Measurements from ENCODE around the gene ZNF343.
"Not testable (repeated sequence)": the region's sequence is repeated elsewhere in the genome, so short reads cannot be mapped to it uniquely, and the experiment has no call there.

The ZNF343 gene

GRCh38 chr20:2527762-2528161, 19.0 kb upstream of the ZNF343 start:
- no peaks in the 10 kb centered on the region for H3K9me3 Mint-ChIP-seq
- H3K27ac Mint-ChIP-seq: no peak overlapping the region
- no peak for ATAC-seq (ENCODE audit: low read depth)
- H3K4me3 Mint-ChIP-seq: no peak overlapping the region
- peaks cover 12% of the 10 kb centered on the region for H3K4me1 Mint-ChIP-seq
- H3K27me3 Mint-ChIP-seq: peaks cover 3% of the 10 kb centered on the region
- H3K36me3 Mint-ChIP-seq: no peaks in the 10 kb centered on the region
- DNase-seq (ENCODE audit: low spot score in 2 of 2): no peak

- H3K36me3 Mint-ChIP-seq; H3K4me3 Mint-ChIP-seq; H3K27ac Mint-ChIP-seq; H3K9me3 Mint-ChIP-seq; ATAC-seq (ENCODE audit: low read depth); H3K27me3 Mint-ChIP-seq; DNase-seq (ENCODE audit: low spot score in 2 of 2): not testable (repeated sequence)
- peaks cover 16% of the 10 kb centered on the region for H3K4me1 Mint-ChIP-seq
Measured at GRCh38 chr20:2526218-2526583, 17.5 kb upstream of the ZNF343 start.

- Mint-ChIP-seq H3K27ac (peak overlapping the region; percentile 64), H3K4me1 (peaks cover 14% of the 10 kb centered on the region), H3K36me3 (no peaks in the 10 kb centered on the region), H3K9me3 (no peaks in the 10 kb centered on the region), H3K27me3 (no peaks in the 10 kb centered on the region), H3K4me3 (peak overlapping the region; percentile 94)
- ATAC-seq (ENCODE audit: low read depth) (peak; percentile 45), DNase-seq (ENCODE audit: low spot score in 2 of 2) (peak; percentile 11 to 42)
Measured at GRCh38 chr20:2524709-2525506, 16.2 kb upstream of the ZNF343 start.

GRCh38 chr20:2523919-2524708, 15.4 kb upstream of the ZNF343 start:
- DNase-seq (ENCODE audit: low spot score in 2 of 2) (peak; percentile 92 to 98), ATAC-seq (ENCODE audit: low read depth) (peak; percentile 84)
- Mint-ChIP-seq H3K27ac (peak overlapping the region; percentile 64), H3K9me3 (no peaks in the 10 kb centered on the region), H3K27me3 (no peaks in the 10 kb centered on the region), H3K36me3 (no peaks in the 10 kb centered on the region), H3K4me3 (peak overlapping the region; percentile 94), H3K4me1 (peaks cover 10% of the 10 kb centered on the region)

- ATAC-seq (ENCODE audit: low read depth); H3K4me3 Mint-ChIP-seq; DNase-seq (ENCODE audit: low spot score in 2 of 2): not testable (repeated sequence)
Measured at GRCh38 chr20:2522826-2523429, 14.2 kb upstream of the ZNF343 start.

GRCh38 chr20:2521369-2522305, 12.9 kb upstream of the ZNF343 start:
- ATAC-seq (ENCODE audit: low read depth): no peak
- peak; percentile 48 to 63 for DNase-seq (ENCODE audit: low spot score in 2 of 2)
- no peaks in the 10 kb centered on the region for H3K36me3 Mint-ChIP-seq
- H3K9me3 Mint-ChIP-seq: no peaks in the 10 kb centered on the region
- H3K27me3 Mint-ChIP-seq: no peaks in the 10 kb centered on the region
- H3K4me1 Mint-ChIP-seq: peaks cover 10% of the 10 kb centered on the region
- H3K4me3 Mint-ChIP-seq: no peak overlapping the region
- no peak overlapping the region for H3K27ac Mint-ChIP-seq

More at GRCh38 chr20:2522826-2523429, 14.2 kb upstream of the ZNF343 start:
- H3K36me3 Mint-ChIP-seq, H3K27me3 Mint-ChIP-seq, H3K9me3 Mint-ChIP-seq, H3K27ac Mint-ChIP-seq: not testable (repeated sequence)
- H3K4me1 Mint-ChIP-seq: peaks cover 10% of the 10 kb centered on the region

- no peak for ATAC-seq (ENCODE audit: low read depth)
- Mint-ChIP-seq H3K27me3 (no peaks in the 10 kb centered on the region), H3K27ac (no peak overlapping the region), H3K4me3 (no peak overlapping the region), H3K4me1 (peaks cover 10% of the 10 kb centered on the region), H3K9me3 (no peaks in the 10 kb centered on the region), H3K36me3 (no peaks in the 10 kb centered on the region)
- DNase-seq (ENCODE audit: low spot score in 2 of 2): no peak
Measured at GRCh38 chr20:2520617-2521016, 11.9 kb upstream of the ZNF343 start.

- Mint-ChIP-seq H3K4me3 (no peak overlapping the region), H3K4me1 (peaks cover 10% of the 10 kb centered on the region), H3K27me3 (no peaks in the 10 kb centered on the region), H3K9me3 (no peaks in the 10 kb centered on the region), H3K36me3 (no peaks in the 10 kb centered on the region), H3K27ac (no peak overlapping the region)
- ATAC-seq (ENCODE audit: low read depth) (no peak), DNase-seq (ENCODE audit: low spot score in 2 of 2) (no peak)
Measured at GRCh38 chr20:2519115-2519809, 10.5 kb upstream of the ZNF343 start.

GRCh38 chr20:2518558-2518957, 9.8 kb upstream of the ZNF343 start:
- peaks cover 6% of the 10 kb centered on the region for H3K4me1 Mint-ChIP-seq
- H3K36me3 Mint-ChIP-seq: no peaks in the 10 kb centered on the region

GRCh38 chr20:2518096-2518495, 9.4 kb upstream of the ZNF343 start:
- DNase-seq (ENCODE audit: low spot score in 2 of 2) (no peak), ATAC-seq (ENCODE audit: low read depth) (no peak)
- no peak overlapping the region for H3K27ac Mint-ChIP-seq
- H3K9me3 Mint-ChIP-seq: no peaks in the 10 kb centered on the region
- no peaks in the 10 kb centered on the region for H3K36me3 Mint-ChIP-seq
- no peak overlapping the region for H3K4me3 Mint-ChIP-seq
- H3K4me1 Mint-ChIP-seq: peaks cover 6% of the 10 kb centered on the region
- H3K27me3 Mint-ChIP-seq: no peaks in the 10 kb centered on the region

More at GRCh38 chr20:2518558-2518957, 9.8 kb upstream of the ZNF343 start:
- ATAC-seq (ENCODE audit: low read depth) (no peak), DNase-seq (ENCODE audit: low spot score in 2 of 2) (no peak)
- H3K9me3 Mint-ChIP-seq: no peaks in the 10 kb centered on the region
- H3K27me3 Mint-ChIP-seq: no peaks in the 10 kb centered on the region
- H3K4me3 Mint-ChIP-seq: no peak overlapping the region
- H3K27ac Mint-ChIP-seq: no peak overlapping the region

GRCh38 chr20:2516399-2516798, 7.7 kb upstream of the ZNF343 start:
- ATAC-seq (ENCODE audit: low read depth): no peak
- no peak for DNase-seq (ENCODE audit: low spot score in 2 of 2)
- Mint-ChIP-seq H3K27ac (no peak overlapping the region), H3K36me3 (no peaks in the 10 kb centered on the region), H3K4me3 (no peak overlapping the region), H3K27me3 (peaks cover 2% of the 10 kb centered on the region), H3K9me3 (no peaks in the 10 kb centered on the region), H3K4me1 (peaks cover 3% of the 10 kb centered on the region)

GRCh38 chr20:2515203-2515602, 6.5 kb upstream of the ZNF343 start:
- no peaks in the 10 kb centered on the region for H3K9me3 Mint-ChIP-seq

GRCh38 chr20:2509794-2510193, 1.1 kb upstream of the ZNF343 start:
- Mint-ChIP-seq H3K27ac (no peak overlapping the region), H3K4me1 (peaks cover 13% of the 10 kb centered on the region), H3K36me3 (peaks cover 3% of the 10 kb centered on the region), H3K4me3 (no peak overlapping the region), H3K27me3 (peaks cover 2% of the 10 kb centered on the region), H3K9me3 (no peaks in the 10 kb centered on the region)
- ATAC-seq (ENCODE audit: low read depth) (no peak), DNase-seq (ENCODE audit: low spot score in 2 of 2) (no peak)

More at GRCh38 chr20:2515203-2515602, 6.5 kb upstream of the ZNF343 start:
- Mint-ChIP-seq H3K27me3 (peaks cover 2% of the 10 kb centered on the region), H3K4me1 (peaks cover 2% of the 10 kb centered on the region), H3K36me3 (no peaks in the 10 kb centered on the region), H3K27ac (no peak overlapping the region), H3K4me3 (no peak overlapping the region)
- ATAC-seq (ENCODE audit: low read depth) (no peak), DNase-seq (ENCODE audit: low spot score in 2 of 2) (no peak)

Measured in memory B cell (primary cell).